ENCODE measurements around the gene FAXC.
A peak's percentile ranks its signal among the peaks of the same experiment; 100 is the strongest.

FAXC gene

GRCh38 chr6:99349171-99350141 is at the start of gene FAXC:
FAXC (minus strand) TSS chr6:99349674; CDS start chr6:99349372, 302 bp downstream.
- Mint-ChIP-seq H3K9me3 (no peaks in the 10 kb centered on the region), H3K4me3 (peak within 1 kb of the TSS; percentile 53), H3K27ac (no peak within 1 kb of the TSS), H3K36me3 (no peaks in the 10 kb centered on the region), H3K4me1 (peaks cover under 1% of the 10 kb centered on the region), H3K27me3 (peaks cover 53% of the 10 kb centered on the region)
- ATAC-seq, result peak; percentile 39

DNA sequence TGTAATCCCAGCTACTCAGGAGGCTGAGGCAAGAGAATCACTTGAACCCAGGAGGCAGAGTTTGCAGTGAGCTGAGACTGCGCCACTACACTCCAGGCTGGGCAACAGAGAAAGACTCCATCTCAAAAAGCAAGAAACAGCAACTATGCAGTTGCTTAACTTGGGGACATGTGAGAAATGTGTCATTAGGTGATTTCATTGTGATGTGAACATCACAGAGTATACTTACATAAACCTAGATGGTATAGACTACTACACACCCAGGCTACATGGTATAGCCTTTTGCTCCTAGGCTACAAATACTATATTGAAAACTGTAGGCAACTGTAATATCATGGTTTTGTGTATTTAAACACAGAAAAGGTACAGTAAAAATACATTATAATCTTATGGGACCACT is 47.8 kb upstream of the FAXC start:
- H3K36me3 Mint-ChIP-seq, result peaks cover 20% of the 10 kb centered on the region
- ATAC-seq, result no peak
- no peak overlapping the region for H3K27ac Mint-ChIP-seq
- peaks cover 13% of the 10 kb centered on the region for H3K4me1 Mint-ChIP-seq
- H3K4me3 Mint-ChIP-seq, result no peak overlapping the region
- H3K9me3 Mint-ChIP-seq, result no peaks in the 10 kb centered on the region
- H3K27me3 Mint-ChIP-seq, result no peaks in the 10 kb centered on the region

DNA sequence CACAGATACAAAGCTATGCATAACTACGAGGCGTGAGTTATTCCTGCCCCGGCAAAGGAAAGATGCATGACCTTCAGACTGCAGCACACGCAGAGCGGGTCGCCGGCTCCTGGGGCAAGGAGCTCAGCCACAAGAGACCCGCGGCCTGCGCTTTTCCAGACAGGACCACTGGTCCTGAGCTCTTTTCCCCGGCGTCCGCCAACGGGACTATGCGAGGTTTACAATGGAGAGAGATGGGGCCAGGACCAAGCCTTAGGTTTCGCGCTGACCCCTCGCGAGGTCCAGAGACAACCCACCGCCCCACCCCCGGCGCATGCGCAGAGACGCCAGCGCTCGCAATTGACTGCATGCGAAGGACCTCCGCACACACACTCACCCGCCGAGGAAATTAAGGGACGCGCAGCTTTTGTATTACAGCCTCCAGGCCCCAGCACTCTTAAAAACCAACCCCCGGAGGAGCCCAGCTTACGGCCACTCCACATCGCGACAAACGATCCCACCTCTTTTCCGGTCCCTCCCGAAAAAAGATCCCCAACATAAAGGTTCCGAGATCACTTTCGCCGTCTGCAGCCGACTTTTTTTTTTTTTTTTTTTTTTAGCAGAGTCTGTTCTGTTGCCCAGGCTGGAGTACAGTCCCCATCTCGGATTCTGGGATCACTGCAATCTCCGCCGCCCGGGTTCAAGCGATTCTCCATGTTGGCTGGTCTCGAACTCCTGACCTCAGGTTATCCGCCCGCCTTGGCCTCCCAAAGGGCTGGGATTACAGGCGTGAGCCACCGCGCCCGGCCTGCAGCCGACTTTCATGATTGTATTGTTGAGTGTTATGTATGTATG is 44.4 kb upstream of the FAXC start, which contains the start of gene COQ3:
TSS of gene COQ3 (minus strand) at position 498 of the 834 bp plus-strand sequence. CDS start at position 482, 16 bp downstream.
- H3K9me3 Mint-ChIP-seq, result no peaks in the 10 kb centered on the region
- peak; percentile 81 for ATAC-seq
- H3K4me3 Mint-ChIP-seq, result peak within 1 kb of the TSS; percentile 92

GRCh38 chr6:99393366-99393697 is 43.9 kb upstream of the FAXC start:
- Mint-ChIP-seq H3K27ac (peak overlapping the region; percentile 95), H3K27me3 (no peaks in the 10 kb centered on the region), H3K4me1 (peaks cover 15% of the 10 kb centered on the region), H3K9me3 (no peaks in the 10 kb centered on the region), H3K4me3 (peak overlapping the region; percentile 92), H3K36me3 (no peaks in the 10 kb centered on the region)
- ATAC-seq, result no peak

More for the DNA sequence above, 44.4 kb upstream of the FAXC start, which contains the start of gene COQ3:
- Mint-ChIP-seq H3K27ac (peak within 1 kb of the TSS; percentile 95), H3K4me1 (peaks cover 15% of the 10 kb centered on the region), H3K36me3 (no peaks in the 10 kb centered on the region), H3K27me3 (no peaks in the 10 kb centered on the region)

GRCh38 chr6:99390896-99391295 is 41.4 kb upstream of the FAXC start:
- Mint-ChIP-seq H3K27me3 (no peaks in the 10 kb centered on the region), H3K4me3 (no peak overlapping the region), H3K27ac (no peak overlapping the region), H3K4me1 (peaks cover 15% of the 10 kb centered on the region), H3K9me3 (no peaks in the 10 kb centered on the region), H3K36me3 (no peaks in the 10 kb centered on the region)
- no peak for ATAC-seq

DNA sequence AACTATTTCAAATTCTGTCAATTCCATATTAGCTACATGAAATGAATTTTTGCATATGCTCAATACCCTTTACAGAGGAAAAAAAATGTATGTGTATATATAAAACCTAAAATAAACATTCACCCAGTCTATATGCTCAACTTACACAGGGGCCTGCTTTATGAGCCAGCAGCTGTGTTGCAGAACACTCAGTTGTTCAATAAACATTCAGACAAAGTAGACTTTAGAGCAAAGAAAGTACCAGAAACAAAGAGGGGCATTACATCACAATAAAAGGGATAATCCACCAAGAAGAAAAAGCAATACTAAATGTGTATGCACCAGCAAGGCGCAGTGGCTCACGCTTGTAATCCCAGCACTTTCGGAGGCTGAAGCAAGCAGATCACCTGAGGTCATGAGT is 35.0 kb upstream of the FAXC start:
- no peaks in the 10 kb centered on the region for H3K4me1 Mint-ChIP-seq
- no peak overlapping the region for H3K4me3 Mint-ChIP-seq
- no peak for ATAC-seq

GRCh38 chr6:99378636-99379035 is 29.2 kb upstream of the FAXC start:
- no peaks in the 10 kb centered on the region for H3K27me3 Mint-ChIP-seq
- no peak overlapping the region for H3K27ac Mint-ChIP-seq
- H3K36me3 Mint-ChIP-seq, result peaks cover 12% of the 10 kb centered on the region
- ATAC-seq, result no peak
- no peak overlapping the region for H3K4me3 Mint-ChIP-seq
- no peaks in the 10 kb centered on the region for H3K4me1 Mint-ChIP-seq
- H3K9me3 Mint-ChIP-seq, result no peaks in the 10 kb centered on the region

More for the DNA sequence above, 35.0 kb upstream of the FAXC start:
- Mint-ChIP-seq H3K27me3 (no peaks in the 10 kb centered on the region), H3K27ac (no peak overlapping the region), H3K36me3 (peaks cover 12% of the 10 kb centered on the region), H3K9me3 (no peaks in the 10 kb centered on the region)

DNA sequence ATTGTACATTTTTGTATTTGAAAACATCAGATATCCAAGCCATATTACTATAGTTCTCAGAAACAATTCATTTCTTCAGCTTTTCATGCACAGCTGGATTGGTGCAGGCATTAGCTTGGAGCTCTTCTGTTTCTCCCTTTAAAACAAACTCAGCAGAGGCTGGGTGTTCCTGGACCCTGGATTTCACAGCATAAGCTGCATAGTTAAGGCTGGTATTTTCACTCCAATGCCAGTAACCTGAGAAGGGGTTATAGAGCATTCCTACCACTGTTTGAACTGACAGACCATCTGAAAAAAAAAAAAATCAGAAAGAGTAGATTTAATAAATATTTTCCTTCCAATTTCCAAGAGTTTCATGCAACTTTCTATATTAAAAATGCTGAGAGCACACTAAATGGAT is 20.1 kb upstream of the FAXC start:
- no peaks in the 10 kb centered on the region for H3K4me1 Mint-ChIP-seq
- H3K9me3 Mint-ChIP-seq, result no peaks in the 10 kb centered on the region
- ATAC-seq, result no peak
- H3K4me3 Mint-ChIP-seq, result no peak overlapping the region
- no peaks in the 10 kb centered on the region for H3K27me3 Mint-ChIP-seq
- no peaks in the 10 kb centered on the region for H3K36me3 Mint-ChIP-seq
- no peak overlapping the region for H3K27ac Mint-ChIP-seq

DNA sequence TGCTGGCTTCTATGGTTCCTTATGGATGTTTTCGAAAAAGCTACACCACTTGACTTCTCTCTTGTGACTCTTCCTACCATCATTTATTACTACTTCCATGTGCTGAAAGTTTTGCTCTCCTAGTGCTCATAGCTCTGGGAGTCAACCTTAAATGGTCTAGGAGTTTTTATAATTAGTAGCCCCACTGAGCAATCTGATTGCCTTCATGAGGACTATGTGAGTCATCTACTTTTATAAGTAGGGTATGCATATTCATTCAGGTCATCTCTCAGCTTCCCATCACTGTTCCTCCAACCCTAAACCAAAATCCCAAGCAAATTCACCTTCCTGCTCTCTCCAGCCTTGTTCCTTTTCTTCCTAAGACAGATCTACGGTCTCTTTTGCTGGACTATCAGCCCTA is 17.4 kb upstream of the FAXC start:
- no peaks in the 10 kb centered on the region for H3K4me1 Mint-ChIP-seq
- no peaks in the 10 kb centered on the region for H3K36me3 Mint-ChIP-seq
- H3K27ac Mint-ChIP-seq, result no peak overlapping the region
- no peaks in the 10 kb centered on the region for H3K9me3 Mint-ChIP-seq
- peaks cover 3% of the 10 kb centered on the region for H3K27me3 Mint-ChIP-seq
- ATAC-seq, result no peak
- H3K4me3 Mint-ChIP-seq, result no peak overlapping the region

GRCh38 chr6:99364026-99364425 is 14.6 kb upstream of the FAXC start:
- ATAC-seq, result no peak
- H3K9me3 Mint-ChIP-seq, result no peaks in the 10 kb centered on the region
- no peak overlapping the region for H3K27ac Mint-ChIP-seq
- H3K4me1 Mint-ChIP-seq, result no peaks in the 10 kb centered on the region
- H3K36me3 Mint-ChIP-seq, result no peaks in the 10 kb centered on the region
- peaks cover 23% of the 10 kb centered on the region for H3K27me3 Mint-ChIP-seq
- H3K4me3 Mint-ChIP-seq, result no peak overlapping the region

DNA sequence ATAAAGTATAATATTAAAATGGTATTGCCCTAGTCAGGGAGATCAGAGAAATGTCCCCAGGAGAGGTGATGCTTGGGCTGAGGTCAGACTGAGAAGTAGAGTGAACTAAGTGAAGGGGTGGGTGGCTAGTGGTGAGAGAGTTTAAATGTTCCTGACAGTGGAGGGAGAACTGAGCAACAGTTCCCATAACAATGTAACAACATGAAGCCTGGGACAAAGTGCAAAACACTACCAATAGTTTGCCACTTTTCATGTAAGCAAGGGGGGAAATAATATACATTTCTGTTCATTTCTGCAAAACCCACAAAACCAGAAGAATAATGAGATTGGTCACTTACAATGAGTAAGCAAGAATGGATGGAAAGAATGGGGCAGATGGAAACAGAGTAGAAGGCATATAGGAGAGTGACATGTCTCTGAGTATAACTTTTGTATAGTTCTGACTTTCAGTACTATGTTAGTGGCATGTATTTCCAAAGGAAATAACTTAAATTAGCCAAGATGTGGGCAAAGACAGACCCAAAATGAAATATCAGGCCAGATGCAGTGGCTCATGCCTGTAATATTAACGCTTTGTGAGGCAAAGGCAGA is 13.3 kb upstream of the FAXC start:
- Mint-ChIP-seq H3K27me3 (peaks cover 23% of the 10 kb centered on the region), H3K4me3 (no peak overlapping the region), H3K4me1 (no peaks in the 10 kb centered on the region), H3K36me3 (no peaks in the 10 kb centered on the region), H3K27ac (no peak overlapping the region), H3K9me3 (no peaks in the 10 kb centered on the region)
- no peak for ATAC-seq

- Mint-ChIP-seq H3K4me3 (no peak overlapping the region), H3K36me3 (no peaks in the 10 kb centered on the region), H3K27me3 (peaks cover 39% of the 10 kb centered on the region), H3K27ac (no peak overlapping the region), H3K9me3 (no peaks in the 10 kb centered on the region), H3K4me1 (no peaks in the 10 kb centered on the region)
- no peak for ATAC-seq
These were observed 10.3 kb upstream of the FAXC start for GRCh38 chr6:99359800-99360199.

GRCh38 chr6:99356641-99357040 is 7.2 kb upstream of the FAXC start:
- Mint-ChIP-seq H3K4me3 (no peak overlapping the region), H3K9me3 (no peaks in the 10 kb centered on the region), H3K27ac (no peak overlapping the region), H3K4me1 (no peaks in the 10 kb centered on the region), H3K36me3 (no peaks in the 10 kb centered on the region), H3K27me3 (peaks cover 57% of the 10 kb centered on the region)
- ATAC-seq, result no peak

DNA sequence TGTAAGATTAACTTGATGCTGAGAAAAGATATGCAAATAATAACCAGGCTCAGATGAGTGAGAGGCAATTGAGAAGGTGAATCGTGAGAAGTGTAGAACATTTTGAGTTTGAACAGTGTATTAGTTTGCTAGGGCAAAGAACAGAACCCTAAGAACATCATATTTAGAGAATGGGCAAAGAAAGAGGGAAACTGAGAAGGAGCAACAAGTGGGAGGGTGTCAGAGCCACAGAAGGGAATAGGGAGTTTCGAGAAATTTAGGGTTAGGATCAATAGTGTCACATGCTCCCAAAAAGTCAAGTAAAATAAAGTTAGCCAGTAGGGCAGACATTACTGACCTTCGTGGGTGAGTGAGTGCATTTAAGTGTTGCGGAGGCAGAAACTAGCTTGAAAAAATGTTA is 5.5 kb upstream of the FAXC start:
- Mint-ChIP-seq H3K27ac (no peak overlapping the region), H3K4me1 (no peaks in the 10 kb centered on the region), H3K4me3 (no peak overlapping the region), H3K27me3 (peaks cover 57% of the 10 kb centered on the region), H3K36me3 (no peaks in the 10 kb centered on the region), H3K9me3 (no peaks in the 10 kb centered on the region)
- ATAC-seq, result no peak

- Mint-ChIP-seq H3K27ac (no peak overlapping the region), H3K4me1 (no peaks in the 10 kb centered on the region), H3K9me3 (no peaks in the 10 kb centered on the region), H3K36me3 (no peaks in the 10 kb centered on the region), H3K27me3 (peaks cover 57% of the 10 kb centered on the region), H3K4me3 (no peak overlapping the region)
- no peak for ATAC-seq
These were observed 3.7 kb upstream of the FAXC start for GRCh38 chr6:99353126-99353525.

Measured in stimulated activated memory B cell treated with anti-CD40 and anti-IgM and Interleukin-4, amounts not matched to agents 10 μg/mL and 1 μg/mL and 100 μg/mL, for 72 hours (primary cell).